Esophagus squamous epithelium (tissue), 4 donors: ENCODE data around the gene ZBTB11.

Experiments
- POLR2A ChIP-seq, 4 donors: fragments of 450-650 bp; IDR thresholded peaks; one replicate each; pipeline ENCODE4 v1.6.1; 2017; ENCODE audit warnings: antibody characterized with exemption in 4 of 4, mild to moderate bottlenecking in 4 of 4, moderate library complexity in 3 of 4
- TF ChIP-seq, protein P1 (sequence below), 6 experiments: fragments of 450-650 bp in 4 of 6; fragments of 200-600 bp in 2 of 6; sonication (generic) in 2 of 6; IDR thresholded peaks; one replicate each; pipeline ENCODE4 v1.5.1; 2016 to 2019; ENCODE audit warnings: antibody characterized with exemption in 6 of 6, mild to moderate bottlenecking in 4 of 6, moderate library complexity in 4 of 6

DNA sequence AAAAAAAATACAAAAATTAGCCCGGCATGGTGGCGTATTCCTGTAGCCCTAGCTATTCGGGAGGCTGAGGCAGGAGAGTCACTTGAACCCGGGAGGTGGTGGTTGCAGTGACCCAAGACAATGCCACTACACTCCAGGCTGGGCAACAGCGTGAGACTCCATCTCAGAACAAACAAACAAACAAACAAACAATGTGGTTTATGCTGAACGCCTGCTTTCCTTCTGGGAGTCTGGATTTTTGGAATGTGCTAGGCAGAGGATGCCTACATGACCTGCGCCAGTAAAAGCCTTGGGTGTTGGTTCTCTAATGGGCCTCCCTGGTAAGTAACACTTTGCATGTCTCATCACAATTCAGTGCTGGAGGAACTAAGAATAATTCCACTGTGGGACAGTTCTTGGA, 59.5 kb downstream of the ZBTB11 start:
- TF ChIP-seq, protein P1, sequence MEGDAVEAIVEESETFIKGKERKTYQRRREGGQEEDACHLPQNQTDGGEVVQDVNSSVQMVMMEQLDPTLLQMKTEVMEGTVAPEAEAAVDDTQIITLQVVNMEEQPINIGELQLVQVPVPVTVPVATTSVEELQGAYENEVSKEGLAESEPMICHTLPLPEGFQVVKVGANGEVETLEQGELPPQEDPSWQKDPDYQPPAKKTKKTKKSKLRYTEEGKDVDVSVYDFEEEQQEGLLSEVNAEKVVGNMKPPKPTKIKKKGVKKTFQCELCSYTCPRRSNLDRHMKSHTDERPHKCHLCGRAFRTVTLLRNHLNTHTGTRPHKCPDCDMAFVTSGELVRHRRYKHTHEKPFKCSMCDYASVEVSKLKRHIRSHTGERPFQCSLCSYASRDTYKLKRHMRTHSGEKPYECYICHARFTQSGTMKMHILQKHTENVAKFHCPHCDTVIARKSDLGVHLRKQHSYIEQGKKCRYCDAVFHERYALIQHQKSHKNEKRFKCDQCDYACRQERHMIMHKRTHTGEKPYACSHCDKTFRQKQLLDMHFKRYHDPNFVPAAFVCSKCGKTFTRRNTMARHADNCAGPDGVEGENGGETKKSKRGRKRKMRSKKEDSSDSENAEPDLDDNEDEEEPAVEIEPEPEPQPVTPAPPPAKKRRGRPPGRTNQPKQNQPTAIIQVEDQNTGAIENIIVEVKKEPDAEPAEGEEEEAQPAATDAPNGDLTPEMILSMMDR (IDR thresholded peaks at IDR 0.05), result no peak
- TF ChIP-seq POLR2A (IDR thresholded peaks at IDR 0.05), result no peak
